ENCODE data around the gene IGFBP1.
"Not testable (repeated sequence)": the region's sequence is repeated elsewhere in the genome, so short reads cannot be mapped to it uniquely, and the experiment has no call there.

Gene IGFBP1

DNA sequence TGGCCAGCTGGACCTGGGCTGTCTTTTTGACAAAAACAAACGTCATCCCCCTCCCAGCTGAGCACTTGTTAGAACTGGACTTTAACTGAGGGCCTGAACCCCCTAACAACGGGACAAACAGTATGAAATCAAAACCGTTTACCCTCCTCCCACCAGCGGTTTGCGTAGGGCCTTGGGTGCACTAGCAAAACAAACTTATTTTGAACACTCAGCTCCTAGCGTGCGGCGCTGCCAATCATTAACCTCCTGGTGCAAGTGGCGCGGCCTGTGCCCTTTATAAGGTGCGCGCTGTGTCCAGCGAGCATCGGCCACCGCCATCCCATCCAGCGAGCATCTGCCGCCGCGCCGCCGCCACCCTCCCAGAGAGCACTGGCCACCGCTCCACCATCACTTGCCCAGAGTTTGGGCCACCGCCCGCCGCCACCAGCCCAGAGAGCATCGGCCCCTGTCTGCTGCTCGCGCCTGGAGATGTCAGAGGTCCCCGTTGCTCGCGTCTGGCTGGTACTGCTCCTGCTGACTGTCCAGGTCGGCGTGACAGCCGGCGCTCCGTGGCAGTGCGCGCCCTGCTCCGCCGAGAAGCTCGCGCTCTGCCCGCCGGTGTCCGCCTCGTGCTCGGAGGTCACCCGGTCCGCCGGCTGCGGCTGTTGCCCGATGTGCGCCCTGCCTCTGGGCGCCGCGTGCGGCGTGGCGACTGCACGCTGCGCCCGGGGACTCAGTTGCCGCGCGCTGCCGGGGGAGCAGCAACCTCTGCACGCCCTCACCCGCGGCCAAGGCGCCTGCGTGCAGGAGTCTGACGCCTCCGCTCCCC, at the start of gene IGFBP1:
IGFBP1 (plus strand) TSS at position 304 of the 808 bp plus-strand sequence; CDS start at position 469, 165 bp downstream.
- no peak for DNase-seq

DNA sequence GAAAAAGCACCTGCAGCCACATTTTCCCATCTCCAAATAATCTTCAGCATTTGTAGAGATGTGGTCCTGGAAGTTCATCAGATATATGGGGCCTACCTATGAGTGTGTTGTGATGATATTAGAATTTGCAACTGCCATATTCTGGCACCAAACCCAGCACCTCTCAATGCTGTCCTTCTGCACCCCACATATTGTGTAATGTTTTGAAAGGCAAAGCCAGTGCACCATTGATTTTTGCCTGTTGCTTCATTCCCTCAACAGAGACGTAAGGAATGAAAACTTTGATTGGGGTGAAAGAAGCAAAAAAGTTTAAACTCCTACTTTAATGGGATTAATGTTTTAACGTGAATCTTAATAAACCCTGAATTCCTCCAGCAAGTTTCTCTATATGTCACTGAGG, 49.4 kb upstream of the IGFBP1 start:
- DNase-seq, result not testable (repeated sequence)

DNA sequence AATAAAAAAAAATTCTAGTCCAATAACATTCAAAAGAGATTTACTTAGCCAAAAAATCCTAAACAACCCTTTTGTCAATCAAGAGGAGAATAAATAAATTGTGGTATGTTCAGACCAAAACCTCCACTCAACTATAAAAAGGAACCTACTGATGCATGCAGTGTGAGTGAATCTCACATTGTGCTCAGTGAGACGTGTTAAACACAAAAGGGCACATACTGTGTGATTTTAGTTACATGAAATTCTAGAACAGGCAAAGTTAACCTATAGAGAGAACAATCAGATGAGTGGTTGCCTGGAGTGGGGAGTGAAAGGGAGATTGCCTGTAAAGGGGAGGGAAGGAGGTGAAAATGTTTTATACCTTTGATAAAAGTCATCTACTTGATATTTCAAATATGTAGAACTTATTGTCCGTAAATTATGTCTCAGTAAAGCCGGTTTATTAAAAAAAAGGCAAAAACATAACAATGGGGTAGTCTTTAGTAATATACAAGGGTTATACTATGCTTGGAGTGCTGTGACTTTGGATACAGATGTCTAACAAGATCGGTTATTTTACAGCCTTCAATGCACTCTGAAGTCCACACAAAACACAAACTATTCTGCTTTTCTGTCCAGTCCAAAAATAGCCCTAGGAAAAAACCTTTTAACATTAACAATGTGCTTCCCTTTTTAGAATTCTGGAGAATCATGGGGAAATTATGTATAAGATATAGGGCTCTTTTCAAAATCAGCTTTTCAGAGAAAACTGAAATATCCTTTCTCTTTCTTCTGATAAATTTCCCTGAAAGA, 46.2 kb upstream of the IGFBP1 start:
- not testable (repeated sequence) for DNase-seq

DNA sequence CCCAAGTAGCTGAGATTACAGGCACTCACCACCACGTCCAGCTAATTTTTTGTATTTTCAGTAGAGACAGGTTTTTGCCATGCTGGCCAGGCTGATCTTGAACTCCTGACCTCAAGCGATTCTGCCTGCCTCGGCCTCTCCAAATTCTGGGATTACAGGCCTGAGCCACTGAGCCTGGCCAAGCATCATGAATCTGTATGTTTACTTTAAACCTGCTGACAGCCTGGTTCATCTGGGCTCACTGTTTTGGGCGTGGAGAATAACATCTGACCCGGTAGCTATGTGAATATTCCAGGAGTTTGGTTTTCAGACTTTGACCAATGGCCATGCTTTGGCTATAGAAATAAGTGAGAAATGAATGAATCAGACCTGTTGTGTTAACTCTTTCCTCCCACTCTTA, 41.8 kb upstream of the IGFBP1 start:
- not testable (repeated sequence) for DNase-seq

DNA sequence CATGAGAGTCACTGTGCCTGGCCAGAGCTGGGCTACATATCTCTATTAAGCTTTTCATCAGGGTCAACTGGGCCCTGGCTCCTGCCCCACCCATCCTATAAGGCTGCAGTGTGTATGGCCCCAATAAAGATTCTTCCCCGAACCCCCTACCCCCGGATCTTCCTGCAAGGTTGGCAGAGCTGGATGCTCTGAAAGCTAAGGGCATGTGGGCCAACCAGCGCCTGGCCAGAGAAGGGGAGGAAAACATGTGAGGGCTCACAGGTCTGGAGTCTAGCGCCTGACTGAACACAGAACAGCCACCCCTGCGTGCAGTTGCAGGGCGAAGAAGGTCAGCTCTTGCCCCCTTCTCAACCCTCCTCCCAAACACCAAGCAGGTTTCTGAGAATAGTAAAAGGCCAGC, 39.6 kb upstream of the IGFBP1 start:
- DNase-seq, result not testable (repeated sequence)

DNA sequence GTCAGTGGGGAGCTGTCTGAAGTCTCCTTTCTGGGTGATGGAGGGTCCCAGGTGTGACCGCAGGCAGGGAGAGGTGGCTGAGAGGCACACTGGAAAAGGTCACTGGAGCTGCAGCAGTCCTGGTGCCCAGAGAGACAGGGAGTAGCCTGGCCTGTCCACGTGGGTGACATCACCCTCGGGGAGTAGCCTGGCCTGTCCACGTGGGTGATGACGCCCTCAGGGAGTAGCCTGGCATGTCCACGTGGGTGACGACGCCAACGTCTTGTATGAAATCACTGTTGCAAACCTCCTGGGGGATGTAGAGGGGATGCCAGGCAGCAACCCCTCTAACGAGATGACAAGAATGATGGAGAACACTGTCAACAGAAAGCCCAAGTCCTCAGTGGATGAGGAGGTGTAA, 35.3 kb upstream of the IGFBP1 start:
- DNase-seq, result not testable (repeated sequence)

DNA sequence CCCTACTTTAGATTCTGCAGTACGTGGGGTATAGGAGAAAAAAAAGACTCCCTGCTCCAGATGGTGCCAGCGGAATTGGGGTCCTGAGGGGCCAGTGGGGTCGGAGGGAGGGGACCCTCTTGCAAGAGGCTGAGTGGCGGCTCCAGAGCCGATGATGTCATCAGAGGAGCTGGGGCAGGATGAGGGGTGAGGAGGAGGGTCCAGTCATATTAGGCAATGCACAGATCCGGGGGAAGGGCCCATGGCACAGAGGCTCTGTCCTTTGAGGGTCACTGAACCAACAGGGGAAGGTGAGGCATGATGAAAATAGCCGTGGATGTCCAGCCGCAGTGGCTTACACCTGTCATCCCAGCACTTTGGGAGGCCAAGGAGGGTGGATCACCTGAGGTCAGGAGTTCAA, 34.8 kb upstream of the IGFBP1 start:
- DNase-seq, result not testable (repeated sequence)

DNA sequence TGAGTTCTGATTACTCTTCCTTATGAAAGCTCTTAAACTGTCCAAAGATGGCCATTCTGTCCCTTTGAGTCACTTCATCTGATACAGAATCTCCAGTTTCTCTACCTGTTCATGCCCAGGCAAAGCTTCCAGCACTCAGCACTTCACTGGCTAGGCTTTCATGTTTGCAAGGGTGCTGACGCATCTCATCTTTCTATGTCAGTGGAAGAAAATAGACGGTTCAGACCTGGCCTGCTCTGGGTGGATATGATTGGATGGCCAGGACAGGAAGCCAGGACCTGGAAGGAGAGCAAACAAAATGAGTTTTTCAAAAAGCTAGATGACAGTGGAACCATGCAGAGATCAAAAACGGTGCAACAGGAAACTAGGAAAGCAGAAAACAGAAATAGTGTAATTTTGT, 32.6 kb upstream of the IGFBP1 start:
- not testable (repeated sequence) for DNase-seq

DNA sequence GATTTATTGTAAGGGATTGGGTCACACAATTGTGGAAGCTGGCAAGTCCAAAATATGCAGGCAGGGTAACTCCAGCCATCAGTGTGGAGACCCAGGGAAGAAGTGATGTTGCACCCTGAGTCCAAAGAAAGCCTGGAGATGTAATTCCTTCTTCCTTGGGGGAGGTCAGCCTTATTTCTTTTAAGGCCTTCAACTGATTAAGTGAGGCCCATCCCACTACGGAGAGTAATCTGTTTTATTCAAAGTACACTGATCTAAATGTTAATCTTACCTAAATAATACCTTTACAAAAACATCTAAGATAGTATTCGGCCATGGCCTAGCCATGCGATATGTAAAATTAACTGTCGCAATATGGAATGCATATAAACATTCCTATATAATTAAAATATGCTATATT, 31.4 kb upstream of the IGFBP1 start:
- not testable (repeated sequence) for DNase-seq

DNA sequence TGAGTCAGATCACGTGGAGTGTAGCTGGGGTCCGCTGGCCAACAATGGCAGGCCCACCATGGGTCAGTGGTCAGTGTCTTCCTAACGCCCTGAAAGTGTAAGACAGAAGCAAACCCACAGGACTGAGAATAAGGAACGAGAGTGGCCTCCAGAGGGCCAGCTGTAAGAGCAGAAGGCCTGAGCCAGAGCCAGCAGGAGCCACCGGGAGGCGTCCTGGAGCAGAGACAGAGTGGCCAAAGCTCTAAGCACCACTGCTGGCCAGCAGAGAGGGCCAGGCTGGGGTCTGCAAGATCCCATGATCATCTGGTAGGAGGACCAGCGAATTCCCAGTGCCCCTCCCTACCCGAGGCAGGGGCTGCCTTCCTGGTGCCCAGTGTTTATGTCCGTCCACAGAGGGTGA, 24.6 kb upstream of the IGFBP1 start:
- DNase-seq, result no peak

DNA sequence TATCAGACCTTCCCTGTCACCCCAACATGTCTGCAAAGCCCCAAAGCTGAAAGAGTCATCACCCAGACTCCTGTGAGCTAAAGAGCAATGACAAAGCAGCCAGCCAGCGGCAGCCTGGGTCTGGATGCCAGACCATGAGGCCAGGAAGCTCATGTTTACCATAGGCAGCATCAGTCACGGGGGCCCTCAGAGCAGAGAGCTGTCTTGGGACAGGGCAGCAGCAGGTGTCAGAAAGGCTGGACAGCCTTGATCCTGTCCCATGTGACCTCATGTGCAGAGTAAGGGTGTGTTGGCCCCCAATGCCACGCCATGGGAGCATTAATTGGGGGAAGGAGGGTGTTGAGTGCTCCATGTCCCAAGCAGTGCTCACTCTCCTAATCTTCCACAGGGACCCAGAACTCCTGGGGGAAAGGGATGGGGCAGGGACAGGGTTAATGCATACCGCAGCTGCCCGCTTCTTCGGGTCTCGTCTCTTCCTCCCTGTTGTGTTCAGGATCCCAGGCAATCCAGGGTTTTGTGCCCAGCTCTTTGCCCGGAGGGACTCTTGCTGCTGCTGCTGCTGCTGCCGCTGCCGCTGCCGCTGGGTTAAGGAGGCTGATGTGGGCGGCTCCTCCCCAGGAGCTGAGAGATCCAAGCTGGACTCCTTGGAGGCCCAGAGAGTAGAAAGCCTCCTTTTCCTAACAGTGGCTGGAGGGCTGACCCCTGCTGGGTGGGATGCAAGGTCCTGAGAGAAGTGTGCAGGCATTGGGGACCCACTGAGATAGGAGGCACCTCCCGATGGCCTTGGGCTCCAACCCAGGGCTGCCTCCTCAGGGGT, 22.5 kb upstream of the IGFBP1 start:
- DNase-seq, result no peak

DNA sequence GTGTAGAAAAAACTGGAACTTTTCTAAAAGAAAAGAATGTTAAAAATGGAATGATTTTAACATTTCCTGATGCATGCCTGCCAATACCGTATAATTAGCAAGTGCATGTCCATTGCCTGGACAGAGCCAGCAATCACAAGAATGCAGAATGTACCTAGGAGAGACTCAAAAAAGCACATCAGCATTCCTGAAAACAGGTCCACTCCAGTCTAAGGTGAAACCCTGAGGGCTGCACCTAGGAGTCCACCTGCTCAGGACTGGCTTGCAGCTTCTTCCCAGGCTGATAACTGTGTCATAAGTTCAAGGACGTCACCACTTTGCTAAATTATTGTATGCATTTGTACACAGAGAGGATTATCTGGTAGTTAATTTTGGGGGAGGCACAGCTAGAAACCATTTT, 20.8 kb upstream of the IGFBP1 start:
- DNase-seq, result no peak

DNA sequence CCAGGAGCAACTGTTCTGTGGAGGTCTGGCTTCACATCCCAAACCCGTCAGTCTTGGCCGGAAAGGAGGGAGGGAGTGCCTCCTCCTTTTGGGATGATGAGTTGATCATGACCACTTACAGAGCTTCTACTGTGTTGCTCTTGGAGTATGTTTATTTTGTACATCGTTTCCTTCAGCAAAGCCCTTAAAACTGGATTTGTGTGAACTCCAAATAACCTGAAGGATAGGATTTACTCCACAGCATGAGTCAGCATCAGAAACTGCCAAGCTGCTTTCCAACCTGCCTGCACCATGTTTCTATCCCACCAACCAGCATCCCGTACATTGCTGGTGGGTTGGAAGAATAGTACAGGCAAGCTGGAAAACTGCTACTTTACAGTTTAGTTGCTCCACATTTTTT, 18.9 kb upstream of the IGFBP1 start:
- DNase-seq, result no peak

DNA sequence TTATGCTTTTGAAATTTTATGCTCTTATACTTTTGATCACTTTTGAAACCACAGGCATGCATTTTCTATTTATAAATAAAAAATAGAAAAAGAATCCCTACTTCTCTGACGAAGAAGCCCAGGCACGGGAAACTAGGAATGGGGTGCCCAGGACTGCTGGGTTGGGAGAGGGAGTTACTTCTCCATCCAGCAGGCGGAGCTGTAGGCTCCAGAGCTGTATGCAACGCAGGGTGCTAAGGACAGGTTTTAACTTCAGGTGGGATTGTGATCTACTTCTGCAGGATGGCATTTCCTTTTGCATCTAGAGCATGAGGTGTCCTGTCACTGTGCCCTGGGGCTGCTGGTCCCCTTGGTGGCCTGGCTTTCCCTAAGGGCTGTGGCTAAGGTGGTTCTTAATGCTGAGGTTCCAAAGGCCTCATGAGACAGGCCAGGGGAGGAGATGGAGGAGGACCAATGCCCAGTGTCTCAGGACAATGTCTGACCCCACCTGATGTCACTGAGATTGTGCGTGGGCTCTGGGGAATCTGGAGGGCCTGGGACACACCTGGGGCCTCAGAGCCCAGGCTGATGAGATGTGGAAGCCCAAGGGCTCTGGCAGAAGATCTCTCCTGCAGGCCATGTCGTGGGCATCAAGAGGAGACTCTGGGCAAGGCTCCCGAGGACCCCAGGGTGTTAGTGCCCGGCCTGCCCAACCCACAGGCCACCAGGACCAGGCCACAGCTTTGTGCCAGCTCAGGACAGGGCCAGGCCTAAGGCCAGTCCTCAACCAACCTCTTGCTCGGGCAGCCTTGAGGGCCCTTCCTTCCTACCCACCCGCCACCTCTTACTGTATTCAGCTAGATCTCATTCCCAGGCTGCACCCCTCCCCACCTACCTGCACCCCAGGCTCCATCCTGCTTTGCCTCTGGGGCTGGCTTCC, 15.9 kb upstream of the IGFBP1 start:
- no peak for DNase-seq

DNA sequence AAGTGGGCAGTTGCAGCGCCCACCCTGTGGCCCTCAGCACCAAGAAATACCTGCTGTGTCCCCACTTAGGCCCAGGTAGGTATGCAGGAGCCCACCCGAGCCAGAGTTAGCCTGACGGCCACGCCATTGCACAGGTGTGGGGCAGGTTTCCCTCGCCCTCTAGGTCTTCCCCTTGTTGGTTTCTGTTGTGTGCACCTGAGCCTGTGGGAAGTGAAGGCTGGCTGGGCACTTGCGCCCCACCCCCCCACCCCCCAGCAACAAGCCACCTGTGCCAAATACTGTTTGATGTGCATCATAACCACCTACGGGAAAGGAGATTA, 15.3 kb upstream of the IGFBP1 start, which contains the start of gene CCDC201:
CCDC201 (minus strand) TSS at position 48 of the 320 bp plus-strand sequence. CDS start 75 bp downstream, outside the sequence.
- DNase-seq, result no peak

DNA sequence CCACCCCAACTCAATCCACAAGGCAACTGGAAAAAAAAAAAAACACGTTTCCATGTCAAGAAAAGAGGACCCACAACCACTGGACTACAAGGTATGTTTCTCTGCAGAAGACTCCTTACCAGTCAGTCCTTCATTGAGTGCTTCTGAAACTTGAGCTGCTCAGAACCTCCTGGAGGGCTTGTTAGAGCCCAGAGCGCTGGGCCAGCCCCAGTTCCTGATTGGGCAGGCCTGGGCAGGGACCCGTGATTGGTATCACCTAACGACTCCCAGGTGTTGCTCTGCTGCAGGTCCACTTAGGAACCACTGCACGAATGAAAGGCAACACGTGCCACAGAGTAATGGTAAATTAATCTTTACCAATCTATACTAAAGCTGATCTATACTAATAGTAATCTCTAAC, 14.9 kb upstream of the IGFBP1 start:
- no peak for DNase-seq

DNA sequence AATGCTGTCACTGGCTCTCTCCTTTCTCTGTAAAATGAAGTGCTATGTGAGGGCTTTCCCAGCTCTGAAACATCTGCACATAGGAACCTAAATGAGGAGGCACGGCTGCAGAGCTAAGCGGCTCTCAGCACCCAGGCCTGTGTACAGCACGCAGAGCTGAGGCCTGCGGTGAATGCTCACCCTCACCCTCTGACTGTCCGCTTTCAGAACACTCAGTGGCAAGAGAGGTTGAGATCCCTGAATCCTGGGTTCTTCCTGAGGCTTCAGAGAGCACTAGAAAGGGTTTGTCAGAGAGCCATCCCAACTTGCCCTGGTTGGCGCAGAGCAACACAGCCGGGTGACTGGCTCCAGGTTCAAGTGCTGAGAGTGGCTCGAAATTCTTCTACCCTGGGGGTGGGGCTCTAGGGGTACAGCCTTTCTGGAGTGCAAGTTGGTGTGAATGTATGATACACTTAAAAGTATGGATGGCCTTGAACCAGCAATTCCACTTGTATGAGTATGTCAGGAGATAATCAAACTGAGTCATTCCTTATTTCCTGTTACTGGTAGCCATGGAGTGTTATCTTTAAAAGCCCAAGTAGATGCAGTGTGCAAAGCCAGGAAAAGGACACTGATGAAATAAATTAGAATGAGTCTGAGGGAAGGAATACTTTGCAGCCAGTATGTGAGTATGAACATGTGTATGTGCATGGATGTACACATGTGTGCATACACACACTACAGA, 13.7 kb upstream of the IGFBP1 start:
- DNase-seq, result no peak

DNA sequence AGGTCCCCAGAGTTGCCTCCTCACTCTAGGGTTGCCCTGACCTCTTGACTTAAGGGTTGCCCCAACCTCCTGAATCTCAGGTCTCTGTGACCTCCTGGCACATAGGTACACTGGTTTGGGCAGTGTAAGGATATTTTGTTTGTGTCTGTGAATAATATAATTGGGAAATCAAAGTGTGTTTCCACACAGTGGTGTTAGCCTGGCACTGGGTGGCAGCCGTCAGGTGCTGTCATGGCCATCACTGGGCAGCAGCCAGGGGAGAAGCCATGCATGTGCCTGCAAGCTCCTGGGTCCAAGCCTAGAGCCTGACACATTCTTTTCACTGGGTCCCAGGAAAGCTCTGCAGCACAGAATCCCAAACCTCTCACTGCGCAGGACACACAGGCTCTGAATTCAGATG, 11.8 kb upstream of the IGFBP1 start:
- no peak for DNase-seq

DNA sequence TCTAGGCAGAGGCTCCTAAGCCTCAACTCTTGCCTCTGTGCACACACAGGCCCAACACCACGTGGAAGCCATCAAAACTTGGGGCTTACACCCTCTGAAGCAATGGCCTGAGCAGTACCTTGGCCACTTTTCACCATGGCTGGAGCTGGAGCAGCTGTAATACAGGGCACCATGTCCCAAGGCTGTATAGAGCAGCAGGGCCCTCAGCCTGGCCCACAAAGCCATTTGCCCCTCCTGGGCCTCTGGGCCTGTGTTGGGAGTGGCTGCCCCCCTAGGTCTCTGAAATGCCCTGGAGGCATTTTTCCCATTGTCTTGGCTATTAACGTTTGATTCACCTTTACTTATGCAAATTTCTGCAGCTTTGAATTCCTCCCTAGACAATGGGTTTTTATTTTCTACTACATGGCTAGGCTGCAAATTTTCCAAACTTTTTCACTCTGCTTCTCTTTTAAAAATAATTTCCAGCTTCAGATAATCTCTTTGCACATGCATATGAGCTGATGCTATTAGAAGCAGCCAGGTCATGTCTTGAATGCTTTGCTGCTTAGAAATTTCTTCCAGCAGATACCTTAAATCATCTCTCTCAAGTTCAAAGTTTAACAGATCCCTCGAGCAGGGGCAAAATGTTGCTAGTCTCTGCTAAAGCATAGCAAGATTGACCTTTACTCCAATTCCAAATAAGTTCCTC, 9.7 kb upstream of the IGFBP1 start:
- no peak for DNase-seq

DNA sequence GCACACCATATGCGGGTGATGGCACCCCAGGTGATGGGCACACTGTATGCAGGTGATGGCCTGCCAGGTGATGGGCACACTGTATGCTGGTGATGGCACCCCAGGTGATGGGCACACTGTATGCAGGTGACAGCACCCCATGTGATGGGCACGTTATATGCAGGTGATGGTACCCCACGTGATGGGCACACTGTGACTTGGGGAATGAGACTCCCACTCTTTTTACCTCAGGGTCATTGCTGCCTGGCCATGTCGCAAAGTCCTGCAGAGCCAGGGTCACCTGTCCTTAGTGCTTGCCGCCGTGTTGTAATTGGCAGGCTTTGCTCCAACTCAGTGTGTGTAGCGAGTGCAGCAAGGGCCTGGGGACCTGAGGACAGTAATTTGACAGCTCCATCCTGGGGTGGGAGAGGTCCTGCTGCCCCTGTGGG, 7.8 kb upstream of the IGFBP1 start:
- no peak for DNase-seq

DNA sequence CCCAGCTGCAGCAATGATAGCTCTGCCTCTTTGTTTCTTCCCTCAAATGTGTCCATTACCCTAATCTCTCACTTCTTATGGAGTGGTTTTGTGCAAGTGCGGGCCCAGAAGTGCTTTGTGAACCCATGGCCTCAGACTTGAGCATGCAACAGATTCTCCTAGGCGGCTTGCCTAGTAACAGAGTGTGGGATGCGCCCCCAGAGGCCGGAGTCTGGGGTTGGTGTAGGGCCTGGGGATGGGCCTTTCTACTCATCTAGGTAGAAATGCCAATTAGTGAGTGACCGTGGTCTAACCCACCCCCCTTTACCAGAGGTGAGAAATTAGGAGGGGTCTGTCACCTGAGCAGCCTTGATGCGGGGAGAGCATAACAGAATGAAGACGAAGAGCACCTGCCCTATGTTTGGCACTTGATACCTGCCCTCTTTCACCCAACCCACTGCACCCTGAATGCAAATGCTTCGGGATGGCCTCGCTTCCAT, 7.0 kb upstream of the IGFBP1 start:
- DNase-seq, result no peak

Data from NCI-H510A (cell line).